Putamen (tissue), 1 donor: ENCODE measurements around the gene CACNA1S.
A peak's percentile ranks its signal among the peaks of the same experiment; 100 is the strongest.

Experiments used
- DNase-seq: peaks from one replicate; pipeline ENCODE4 v3.0.0-alpha.2; 2016; ENCODE audit warnings: low spot score

CACNA1S gene

DNA sequence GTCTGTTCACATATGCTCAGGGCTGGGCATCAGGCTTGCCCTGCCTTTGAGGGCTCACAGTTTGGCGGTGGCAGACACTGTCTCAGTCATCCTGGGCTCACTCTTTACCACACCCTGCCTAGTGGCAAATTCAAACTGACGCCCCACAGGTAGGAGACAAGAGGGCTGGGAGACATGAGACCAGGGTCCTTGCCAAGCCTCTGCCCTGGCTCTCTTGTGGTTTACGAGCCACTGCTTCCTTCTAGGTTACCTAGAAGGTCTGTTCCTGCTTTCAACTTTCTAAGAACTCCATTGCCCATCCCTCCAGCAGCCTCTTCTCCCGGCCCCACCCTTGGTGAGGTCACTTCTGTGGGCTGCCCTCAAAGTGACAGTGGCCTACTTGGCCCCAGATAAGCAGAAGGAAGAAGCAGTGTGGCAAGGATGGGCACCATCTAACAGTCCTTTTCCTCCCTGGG is 99.2 kb downstream of the CACNA1S start:
- DNase-seq, result no peak

DNA sequence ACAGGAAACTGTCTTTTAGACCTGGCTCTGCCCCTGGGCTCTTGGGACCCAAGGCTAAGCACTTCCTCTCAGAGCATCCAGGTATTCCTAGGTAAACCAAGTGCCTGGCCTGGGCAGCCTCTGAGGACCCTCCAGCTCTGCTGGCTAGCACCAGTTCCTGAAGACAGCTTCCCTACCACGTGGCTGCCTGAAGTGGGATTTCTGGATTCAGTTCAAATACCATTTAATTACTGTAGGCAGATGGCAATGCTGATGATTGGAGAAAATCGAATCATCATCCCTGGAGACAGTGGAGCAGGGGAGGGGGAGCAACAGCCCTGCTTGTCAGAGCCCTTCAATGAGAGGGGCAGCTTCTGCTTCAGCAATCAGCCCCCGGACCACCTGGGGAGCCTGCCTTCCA is 100.6 kb downstream of the CACNA1S start:
- no peak for DNase-seq

DNA sequence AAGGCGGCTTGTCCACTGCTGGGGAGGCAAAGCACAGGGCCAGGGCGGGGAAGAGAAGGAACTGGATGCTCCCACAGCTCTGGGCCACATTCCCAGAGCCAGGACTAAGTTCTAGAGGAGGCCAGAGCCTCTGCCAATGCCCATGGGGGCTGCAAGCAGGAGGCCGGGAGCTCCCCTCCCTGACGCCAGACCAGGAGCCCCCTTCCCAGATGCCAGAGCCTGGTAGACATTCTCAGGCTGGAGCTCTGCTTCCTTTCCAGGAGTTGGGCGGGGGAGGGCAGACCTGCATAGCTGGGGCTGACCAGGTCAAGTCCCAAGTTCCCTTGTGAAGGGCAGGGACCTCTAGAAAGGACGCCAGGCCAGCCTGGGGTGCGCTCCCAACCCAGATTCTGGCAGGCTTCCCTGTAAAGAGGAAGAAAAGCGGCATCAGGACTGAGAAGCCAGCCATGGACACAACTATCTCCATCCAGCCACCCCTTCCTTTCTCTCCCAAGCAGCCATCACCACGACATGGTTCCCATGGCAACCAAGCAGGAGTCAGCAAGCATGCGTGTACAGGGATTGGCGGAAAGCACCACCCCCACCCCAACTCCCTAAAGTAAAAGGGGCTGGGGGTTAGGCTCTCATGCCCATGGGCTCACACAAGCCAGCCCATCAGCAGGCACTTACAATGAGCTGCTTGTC is 102.1 kb downstream of the CACNA1S start:
- DNase-seq, result no peak

DNA sequence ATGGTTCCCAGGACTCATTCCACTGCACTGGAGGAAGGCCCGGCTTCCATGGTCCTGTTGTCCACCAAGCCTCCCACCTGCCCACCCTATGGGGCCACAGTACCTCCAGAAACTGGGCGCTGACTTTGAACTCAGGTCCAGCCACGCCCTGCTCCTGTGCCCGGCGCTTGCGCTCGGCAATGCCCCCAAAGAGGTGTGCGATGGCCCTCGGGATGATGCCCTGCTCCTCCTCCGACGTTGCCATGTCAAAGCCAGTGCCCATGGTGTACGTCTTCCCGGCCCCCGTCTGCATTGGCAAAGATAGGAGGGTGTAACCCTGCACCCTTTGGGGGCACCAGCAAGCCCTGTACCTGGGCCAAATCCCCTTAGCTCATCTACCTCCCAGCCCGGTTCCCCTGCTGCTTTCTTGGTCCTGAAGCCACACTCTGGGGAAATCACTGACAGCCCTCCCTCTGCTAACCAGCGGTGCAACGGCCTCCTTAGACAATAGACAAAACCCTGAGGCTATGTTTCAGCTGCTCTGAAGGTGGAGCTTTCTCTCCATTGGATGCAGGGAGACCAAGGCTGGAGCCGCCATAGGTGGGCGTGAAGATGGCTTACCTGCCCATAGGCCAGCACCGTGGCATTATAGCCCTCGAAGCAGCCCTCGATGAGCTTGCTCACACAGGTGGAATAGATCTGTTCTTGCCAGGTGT is 103.4 kb downstream of the CACNA1S start:
- no peak for DNase-seq

DNA sequence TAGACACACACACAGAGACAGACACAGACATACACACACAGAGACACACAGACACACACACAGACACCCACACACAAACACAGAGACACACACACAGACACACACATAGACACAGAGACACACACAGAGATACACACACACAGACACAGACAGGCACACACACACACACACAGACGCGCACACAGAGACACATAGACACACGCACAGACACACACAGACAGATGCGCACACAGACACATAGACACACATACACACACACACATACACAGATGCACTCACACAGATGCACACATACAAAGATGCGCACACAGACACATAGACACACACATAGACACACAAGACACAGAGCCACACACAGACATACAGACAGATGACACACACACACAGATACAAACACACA is 104.7 kb downstream of the CACNA1S start:
- no peak for DNase-seq

DNA sequence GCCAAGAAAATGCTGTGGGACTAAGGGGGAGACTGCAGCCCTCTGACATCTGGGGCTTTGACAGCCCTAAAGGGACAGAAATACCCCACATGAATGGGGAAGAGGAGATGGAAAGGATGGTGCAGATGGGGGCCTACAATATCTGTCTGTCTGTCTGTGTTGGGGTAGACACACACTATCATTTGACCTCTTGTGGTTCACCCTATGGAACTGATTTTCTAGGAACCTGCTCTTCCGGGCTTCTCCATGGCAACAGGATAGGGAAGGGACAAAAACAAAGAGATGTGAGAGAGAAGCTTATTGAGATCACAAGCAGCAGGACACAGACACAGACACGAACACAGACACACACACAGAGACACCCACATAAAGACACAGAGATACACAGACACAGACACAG is 105.8 kb downstream of the CACNA1S start:
- no peak for DNase-seq

DNA sequence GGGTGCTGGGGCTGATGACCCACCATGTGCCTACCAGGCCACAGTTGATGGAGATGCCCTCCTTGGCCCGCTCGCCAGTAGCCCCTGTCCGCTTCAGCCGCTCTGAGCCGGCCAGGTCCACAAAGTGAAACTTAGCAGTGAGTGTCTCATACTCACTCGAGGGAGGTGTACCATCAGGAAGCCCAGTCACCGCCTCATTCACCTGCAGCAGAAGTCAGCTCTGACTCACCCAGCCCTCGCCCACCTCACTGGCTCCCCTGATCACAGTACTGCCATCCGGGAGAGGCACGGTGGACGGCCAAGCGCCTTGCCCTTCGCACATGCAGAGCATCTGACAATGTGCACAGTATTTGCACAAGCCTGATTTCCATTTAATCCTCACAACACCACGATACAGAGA is 107.5 kb downstream of the CACNA1S start:
- DNase-seq, result no peak

DNA sequence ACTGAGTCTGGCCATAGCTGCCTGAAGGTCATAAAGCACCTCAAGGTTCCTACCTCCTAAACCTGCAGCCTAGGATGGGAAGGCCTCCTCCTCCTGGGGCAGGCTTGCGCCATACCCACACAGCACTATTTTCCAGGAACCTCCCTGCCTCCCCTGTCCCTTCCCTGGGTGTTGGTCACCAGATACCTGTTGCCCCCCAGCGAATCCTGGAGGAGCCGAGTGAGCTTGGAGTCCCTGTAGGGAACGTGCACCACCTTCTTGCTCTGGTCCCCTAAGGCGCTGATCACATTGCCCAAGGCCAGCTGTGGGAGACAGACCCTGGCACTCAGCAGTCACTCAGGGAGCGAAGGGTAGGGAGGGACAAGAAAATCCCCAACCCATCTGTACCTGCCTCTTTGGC is 108.1 kb downstream of the CACNA1S start:
- DNase-seq, result no peak

DNA sequence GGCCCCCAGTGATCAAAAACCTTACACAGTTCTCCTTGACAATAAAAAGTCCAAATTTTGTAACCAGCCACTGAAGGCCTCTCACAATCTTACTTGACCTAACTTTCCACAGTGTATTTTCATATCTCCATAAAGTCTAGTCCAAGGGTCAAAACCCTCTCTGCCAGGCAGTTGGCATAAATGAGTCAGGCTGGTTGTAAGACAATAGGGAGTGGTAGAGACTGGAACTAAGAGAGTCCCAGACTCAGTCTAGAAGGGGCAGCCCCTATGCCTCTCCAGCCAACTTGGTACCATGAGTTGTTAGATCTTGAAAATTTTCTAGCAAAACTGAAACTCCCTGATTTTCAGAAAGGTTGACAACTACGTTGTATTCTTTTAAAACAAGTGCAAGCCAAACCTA is 109.7 kb downstream of the CACNA1S start:
- DNase-seq, result no peak

DNA sequence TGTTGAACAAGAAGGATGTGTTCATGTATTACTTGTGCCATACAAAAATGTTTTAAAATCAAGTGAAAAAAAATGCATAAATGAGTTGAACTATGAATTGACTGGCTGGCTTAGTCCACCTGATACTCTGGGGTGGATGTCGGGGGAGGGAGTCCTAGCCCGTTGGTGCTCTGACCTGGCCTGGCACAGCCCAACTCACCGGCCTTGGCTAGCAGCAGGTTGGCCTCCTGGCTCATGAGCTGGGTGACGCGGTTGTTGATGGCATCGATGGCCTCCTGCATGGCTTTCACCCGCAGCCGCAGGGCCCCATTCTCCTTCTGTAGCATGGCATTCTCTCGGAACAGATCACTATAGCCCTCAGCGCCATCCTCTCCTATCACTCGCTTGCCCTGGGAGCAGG is 110.3 kb downstream of the CACNA1S start:
- no peak for DNase-seq

DNA sequence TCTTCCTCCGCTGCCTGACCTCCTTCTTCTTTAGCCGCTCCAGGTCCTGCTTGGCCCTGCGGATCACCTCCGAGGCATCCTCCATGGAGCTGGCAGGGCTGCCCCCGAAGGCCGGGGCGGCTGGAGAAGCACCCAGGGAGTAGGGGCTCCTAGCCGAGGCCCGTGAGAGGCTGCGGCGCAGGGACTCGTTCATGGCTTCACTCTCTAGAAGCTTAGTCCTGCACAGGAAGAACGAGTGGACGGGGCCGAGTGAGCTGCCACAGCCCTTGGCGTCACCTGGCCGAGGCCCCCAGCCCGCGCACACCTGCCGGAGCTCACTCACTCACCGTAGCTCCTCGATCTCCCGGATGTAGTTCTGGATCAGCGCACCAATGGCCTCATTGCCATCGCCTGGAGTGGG is 111.8 kb downstream of the CACNA1S start:
- DNase-seq, result no peak

DNA sequence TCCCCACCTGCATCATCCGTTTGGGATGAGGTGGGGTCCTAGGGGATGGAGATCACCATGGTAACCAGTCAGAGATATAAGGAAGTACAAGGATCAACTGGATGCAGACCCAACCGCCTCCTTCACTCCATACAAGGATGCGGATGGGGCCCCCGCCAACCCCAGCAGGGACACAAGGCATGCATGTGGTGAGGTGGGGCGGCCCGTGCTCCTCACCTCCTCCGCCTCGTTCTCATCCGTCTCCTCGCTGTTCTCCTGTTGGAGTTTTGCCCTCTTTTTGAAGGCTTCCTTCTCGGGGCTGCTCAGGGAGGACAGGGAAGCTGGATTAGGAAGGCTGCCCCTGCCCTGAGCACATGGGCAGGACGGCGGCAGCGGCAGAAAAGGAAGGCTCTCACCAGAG is 112.6 kb downstream of the CACNA1S start:
- DNase-seq, result no peak

DNA sequence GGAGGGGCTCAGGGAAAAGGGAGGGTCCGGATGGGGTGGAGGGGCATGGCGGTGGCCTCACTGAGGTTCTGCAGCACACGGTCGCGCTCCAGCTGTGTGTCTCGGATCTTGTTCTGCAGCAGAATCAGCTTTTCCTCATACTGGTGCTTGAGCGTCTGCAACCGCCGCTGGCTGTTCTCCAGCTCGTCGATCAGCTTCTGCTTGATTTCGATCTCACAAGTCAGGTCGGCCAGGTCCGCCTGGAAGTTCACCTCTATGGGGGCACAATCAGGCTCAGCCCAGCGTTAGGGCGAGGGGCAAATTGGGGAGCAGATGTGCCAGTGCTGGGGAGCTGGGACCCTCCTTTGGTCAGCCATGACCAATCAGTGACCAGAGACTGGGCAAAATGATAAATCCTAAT is 113.9 kb downstream of the CACNA1S start:
- DNase-seq, result no peak

DNA sequence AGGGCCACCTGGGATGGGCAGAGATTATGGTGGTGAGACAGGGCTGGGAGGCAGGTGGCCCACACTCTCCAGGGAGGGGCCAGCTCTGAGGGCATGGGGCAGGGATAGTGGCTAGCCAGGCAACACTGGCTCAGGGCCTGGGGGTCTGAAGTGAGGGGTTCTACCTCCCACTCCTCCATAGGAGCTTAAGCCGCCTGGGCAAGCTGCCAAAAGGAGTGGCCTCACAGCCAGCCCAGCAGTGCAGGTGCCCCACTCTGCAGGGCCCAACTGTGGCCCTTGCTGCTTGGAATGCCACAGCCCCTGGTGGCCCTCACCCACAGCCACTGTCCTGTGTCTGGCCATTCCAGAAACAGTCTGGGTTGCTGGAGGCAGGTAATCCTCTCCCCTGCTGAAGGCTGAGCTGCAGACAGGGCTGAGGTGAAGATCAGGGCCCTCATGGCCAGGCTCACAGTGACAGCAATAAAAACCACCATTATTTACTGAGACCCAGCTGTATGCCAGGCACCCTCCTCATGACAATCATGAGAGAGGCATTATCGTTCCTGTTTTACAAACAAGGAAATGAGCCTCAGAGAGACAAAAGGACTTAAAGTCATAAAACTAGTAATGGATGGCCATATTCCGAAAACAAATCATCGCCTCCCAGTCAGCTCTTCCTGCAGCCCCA is 119.7 kb downstream of the CACNA1S start:
- no peak for DNase-seq

DNA sequence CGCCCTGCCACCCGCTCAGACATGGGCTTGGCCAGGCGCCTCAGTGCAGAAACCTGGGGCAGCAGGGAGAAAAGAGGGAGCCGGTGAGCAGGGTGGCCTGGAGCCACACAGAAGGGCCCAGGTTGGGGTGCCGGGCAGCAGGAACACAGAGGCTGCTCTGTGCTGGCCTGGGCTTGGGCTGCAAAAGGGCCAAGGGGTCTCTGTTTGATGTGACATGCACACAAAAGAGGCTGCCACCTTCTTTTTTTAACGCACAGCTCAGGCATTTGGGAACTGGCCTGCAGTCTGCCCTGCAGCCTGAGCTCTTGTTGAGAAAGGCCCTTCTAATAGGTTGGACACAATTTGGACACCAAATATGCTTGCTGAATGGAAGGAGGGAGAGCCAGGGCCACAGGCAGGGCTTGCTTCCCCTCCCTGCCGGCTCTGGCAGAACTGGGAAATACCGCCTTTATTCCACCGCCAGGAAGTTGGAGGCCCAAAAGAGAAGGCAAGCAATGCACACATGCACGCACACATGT is 121.1 kb downstream of the CACNA1S start:
- peak; percentile 30 for DNase-seq

DNA sequence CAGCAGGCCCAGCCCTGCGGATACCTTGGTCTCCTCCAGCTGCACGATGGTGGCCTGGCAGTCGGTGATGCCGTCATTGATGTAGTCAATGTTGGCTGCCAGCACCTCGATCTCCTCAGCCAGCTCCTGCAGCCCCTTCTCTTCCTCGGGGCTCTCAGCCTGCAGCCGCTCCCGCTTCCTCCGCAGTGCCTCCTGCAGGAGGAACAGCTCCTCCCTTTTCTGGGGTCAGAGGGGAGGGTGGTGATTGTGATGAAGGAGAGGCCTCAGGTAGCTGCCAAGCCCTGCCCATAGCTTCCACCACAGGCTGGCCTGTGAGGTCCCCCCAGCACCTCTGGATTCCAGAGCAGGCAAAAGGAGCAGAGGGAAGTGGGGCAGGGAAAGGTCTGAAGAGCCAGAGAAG is 122.1 kb downstream of the CACNA1S start:
- no peak for DNase-seq
